PFSK-1 (cell line): ENCODE measurements around the gene KCNJ1.

Experiments used
- FOXP2 ChIP-seq: optimal IDR thresholded peaks from 2 replicates; pipeline ENCODE3; 2011; ENCODE audit warnings: borderline replicate concordance, control low read depth, inconsistent platforms; ENCODE audit not compliant: insufficient read depth; ENCODE audit errors: extremely low read length, extremely low read depth
- POLR2AphosphoS5 ChIP-seq: IDR thresholded peaks from 2 replicates; pipeline ENCODE4 v1.6.1; 2012; ENCODE audit warnings: low read depth, mild to moderate bottlenecking, control low read depth, low read length, moderate library complexity
- SIN3A ChIP-seq: IDR thresholded peaks from 2 replicates; pipeline ENCODE4 v1.6.1; 2012; ENCODE audit warnings: mild to moderate bottlenecking, low read length, moderate library complexity, borderline replicate concordance; ENCODE audit not compliant: insufficient read depth
- TAF1 ChIP-seq: IDR thresholded peaks from 2 replicates; pipeline ENCODE4 v1.6.1; 2012; ENCODE audit warnings: low read length, control low read depth, borderline replicate concordance; ENCODE audit not compliant: insufficient read depth
- TF ChIP-seq, protein P1 (sequence below), 2 experiments: IDR thresholded peaks; 2 replicates each; pipeline versions ENCODE4 v1.6.1 to v1.8.0; 2011 to 2012; ENCODE audit warnings: low read depth in 2 of 2, low read length in 2 of 2, control low read depth in 1 of 2, inconsistent platforms in 1 of 2, mild to moderate bottlenecking in 1 of 2, moderate library complexity in 1 of 2; ENCODE audit not compliant: insufficient read depth in 1 of 2

KCNJ1 gene

DNA sequence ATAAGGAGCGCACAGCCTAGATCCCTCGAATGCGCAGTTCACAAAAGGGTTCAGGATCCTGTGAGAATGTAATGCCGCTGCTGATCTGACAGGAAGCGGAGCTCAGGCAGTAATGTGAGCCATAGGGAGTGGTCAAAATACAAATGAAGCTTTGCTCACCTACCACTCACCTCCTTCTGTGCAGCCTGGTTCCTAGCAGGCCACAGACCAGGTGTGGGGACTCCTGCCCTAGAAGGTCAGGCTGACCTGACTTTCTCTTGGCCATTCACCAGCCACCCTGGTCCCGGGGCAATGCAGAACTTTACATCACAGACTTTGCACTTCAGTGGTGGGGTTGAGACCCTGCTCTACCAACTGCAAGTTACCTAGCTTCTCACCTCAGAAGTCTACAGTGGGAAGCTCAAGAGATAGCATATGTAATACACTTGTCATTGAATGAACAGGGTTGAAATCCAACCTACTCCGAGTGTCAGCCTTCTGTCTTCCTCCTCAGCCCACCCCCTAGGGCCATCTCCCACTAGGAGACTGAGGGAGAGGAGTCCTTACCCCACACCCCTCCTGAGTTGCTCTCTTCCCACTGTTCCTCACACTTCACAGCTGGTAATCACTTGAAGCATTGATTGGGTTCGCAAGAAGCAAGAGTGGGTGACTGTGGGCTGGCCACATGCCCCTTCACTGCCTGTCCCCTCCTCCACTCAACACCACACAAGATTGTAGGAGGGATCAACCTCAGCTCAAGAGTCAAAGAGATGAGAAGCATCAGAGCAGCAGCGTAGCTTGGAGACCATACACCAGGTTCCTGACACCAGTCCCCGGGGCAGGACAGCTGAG, 2.0 kb upstream of the KCNJ1 start:
- TF ChIP-seq TAF1 = no peak
- TF ChIP-seq POLR2AphosphoS5 = no peak
- TF ChIP-seq, protein P1, sequence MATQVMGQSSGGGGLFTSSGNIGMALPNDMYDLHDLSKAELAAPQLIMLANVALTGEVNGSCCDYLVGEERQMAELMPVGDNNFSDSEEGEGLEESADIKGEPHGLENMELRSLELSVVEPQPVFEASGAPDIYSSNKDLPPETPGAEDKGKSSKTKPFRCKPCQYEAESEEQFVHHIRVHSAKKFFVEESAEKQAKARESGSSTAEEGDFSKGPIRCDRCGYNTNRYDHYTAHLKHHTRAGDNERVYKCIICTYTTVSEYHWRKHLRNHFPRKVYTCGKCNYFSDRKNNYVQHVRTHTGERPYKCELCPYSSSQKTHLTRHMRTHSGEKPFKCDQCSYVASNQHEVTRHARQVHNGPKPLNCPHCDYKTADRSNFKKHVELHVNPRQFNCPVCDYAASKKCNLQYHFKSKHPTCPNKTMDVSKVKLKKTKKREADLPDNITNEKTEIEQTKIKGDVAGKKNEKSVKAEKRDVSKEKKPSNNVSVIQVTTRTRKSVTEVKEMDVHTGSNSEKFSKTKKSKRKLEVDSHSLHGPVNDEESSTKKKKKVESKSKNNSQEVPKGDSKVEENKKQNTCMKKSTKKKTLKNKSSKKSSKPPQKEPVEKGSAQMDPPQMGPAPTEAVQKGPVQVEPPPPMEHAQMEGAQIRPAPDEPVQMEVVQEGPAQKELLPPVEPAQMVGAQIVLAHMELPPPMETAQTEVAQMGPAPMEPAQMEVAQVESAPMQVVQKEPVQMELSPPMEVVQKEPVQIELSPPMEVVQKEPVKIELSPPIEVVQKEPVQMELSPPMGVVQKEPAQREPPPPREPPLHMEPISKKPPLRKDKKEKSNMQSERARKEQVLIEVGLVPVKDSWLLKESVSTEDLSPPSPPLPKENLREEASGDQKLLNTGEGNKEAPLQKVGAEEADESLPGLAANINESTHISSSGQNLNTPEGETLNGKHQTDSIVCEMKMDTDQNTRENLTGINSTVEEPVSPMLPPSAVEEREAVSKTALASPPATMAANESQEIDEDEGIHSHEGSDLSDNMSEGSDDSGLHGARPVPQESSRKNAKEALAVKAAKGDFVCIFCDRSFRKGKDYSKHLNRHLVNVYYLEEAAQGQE (IDR thresholded peaks at IDR 0.05; ENCODE audit: insufficient read depth in 1 of 2, low read depth in 2 of 2, low read length in 2 of 2) = no peak
- no peak for TF ChIP-seq FOXP2
- no peak for TF ChIP-seq SIN3A

DNA sequence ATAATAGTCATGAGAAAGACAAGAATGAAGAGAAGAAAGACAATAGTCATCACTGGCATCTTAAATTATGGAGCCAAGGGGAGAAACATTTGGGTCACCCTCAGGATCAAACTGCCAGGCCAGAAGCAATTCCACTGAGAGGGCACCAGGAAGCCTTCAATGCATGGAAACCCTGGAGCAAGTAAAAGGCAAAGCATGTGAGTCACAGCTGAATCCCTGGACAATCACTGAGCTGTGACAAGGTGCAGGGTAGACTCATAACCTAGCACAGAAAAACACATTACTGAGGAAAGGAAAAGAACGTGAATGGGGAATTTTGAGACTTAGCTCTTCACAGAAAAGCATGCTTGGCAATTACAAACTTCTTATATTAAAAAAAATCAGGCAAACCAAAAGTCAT, 1.6 kb downstream of the KCNJ1 start:
- TF ChIP-seq TAF1 (no peak), FOXP2 (no peak), SIN3A (no peak), POLR2AphosphoS5 (no peak)
- TF ChIP-seq, protein P1 (IDR thresholded peaks at IDR 0.05; ENCODE audit: insufficient read depth in 1 of 2, low read depth in 2 of 2, low read length in 2 of 2) = no peak

DNA sequence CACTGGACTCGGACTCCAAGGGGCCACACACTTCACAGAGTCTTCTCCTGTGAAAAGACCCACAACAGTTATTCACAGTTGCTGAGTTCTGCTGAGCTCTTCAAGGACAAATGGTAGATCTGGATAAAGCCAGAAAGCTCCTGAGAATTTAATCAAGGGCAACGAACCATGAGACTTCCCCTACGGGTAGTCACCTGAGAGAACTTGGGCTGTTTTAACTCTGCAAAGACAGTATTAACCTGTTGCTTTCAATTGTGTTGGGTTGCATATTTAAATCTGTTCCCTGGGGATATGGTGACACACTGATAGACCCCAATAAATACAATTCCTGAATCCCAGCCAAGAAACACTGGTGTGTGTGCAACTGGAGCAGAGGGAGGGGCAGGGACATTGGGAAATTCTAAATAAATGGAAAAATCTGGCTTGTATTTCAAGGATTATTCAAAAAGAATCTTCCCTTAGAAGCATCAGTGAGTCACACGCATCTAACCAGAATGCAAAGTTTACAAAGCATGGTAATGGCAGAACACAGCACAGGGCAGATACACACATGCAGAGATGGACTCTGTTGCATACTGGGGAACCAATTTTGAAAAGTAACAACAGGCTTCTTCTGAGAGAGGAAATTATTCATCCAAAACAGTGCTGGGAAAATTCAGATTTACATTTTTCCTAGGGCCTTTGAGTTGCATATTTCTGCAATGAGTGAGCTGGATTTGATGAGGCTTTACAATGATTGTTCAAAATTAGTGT, 4.0 kb downstream of the KCNJ1 start:
- no peak for TF ChIP-seq FOXP2

DNA sequence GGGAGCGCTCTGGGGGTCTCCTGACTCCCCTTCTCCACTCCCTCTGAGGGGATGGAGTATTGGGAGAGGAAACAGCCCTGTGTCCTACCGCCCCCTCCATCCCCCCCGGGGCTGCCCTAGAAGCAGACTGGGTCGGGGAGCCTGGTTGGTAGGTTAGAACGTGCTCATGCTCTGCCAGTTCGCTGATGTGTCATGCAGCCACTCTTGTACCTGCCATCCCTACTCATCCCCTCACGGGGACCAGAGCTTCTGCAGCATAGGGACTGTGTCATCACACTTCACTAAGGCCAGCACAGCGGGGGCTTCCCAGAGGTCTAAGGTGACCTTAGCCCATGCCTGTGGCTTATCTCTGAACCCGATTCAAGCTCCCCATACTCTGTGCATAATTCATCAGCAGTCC, 4.7 kb downstream of the KCNJ1 start:
- no peak for TF ChIP-seq POLR2AphosphoS5
- TF ChIP-seq SIN3A = no peak
- TF ChIP-seq, protein P1 (IDR thresholded peaks at IDR 0.05; ENCODE audit: insufficient read depth in 1 of 2, low read depth in 2 of 2, low read length in 2 of 2) = no peak
- no peak for TF ChIP-seq TAF1
- TF ChIP-seq FOXP2 = no peak

DNA sequence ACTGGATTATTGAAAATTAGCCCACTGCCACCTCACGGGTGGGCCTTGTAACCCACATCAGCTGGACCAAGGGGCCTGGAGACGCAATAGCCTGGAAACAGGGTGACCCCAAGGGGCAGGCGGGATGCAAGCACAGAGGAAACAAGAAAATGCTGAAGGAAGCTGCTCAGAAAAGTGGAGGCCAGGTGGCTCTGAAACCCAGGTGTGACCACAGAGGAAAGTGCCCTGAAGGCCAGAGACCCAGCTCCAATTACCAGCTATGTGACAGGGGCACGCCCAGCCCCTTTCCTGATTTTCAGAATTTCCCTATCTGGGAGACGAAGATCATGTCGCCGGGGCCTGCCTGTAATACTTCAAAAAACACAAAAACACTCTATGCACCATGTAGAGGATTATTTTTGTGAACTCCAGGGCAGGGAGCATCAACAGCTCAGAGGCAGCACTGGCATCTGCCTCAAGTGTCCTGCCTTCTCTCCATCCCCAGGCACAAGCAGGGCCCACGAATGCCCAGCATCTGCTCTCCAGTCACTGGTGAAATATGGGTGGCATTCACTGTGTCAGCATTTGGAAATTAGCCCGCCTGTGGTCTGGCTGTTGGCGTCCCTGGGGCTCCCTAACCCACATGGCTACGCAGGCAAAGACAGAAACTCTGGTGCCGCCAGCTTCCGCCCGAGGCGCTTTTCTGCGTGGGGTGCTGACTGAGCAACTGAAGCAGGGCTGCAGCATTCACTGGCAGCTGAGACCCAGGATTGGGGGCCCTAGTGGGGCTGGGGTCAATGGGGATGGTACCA, 6.3 kb downstream of the KCNJ1 start:
- TF ChIP-seq POLR2AphosphoS5 (no peak), SIN3A (no peak)
- TF ChIP-seq, protein P1 (IDR thresholded peaks at IDR 0.05; ENCODE audit: insufficient read depth in 1 of 2, low read depth in 2 of 2, low read length in 2 of 2) = no peak
